Pons (tissue), 1 donor: ENCODE data around the gene CFAP99.
A peak's percentile ranks its signal among the peaks of the same experiment; 100 is the strongest.
"Not testable (repeated sequence)": the region's sequence is repeated elsewhere in the genome, so short reads cannot be mapped to it uniquely, and the experiment has no call there.

Experiments
- DNase-seq: peaks from one replicate; pipeline ENCODE4 v3.0.0-alpha.2; 2016; ENCODE audit warnings: low spot score

The CFAP99 gene

DNA sequence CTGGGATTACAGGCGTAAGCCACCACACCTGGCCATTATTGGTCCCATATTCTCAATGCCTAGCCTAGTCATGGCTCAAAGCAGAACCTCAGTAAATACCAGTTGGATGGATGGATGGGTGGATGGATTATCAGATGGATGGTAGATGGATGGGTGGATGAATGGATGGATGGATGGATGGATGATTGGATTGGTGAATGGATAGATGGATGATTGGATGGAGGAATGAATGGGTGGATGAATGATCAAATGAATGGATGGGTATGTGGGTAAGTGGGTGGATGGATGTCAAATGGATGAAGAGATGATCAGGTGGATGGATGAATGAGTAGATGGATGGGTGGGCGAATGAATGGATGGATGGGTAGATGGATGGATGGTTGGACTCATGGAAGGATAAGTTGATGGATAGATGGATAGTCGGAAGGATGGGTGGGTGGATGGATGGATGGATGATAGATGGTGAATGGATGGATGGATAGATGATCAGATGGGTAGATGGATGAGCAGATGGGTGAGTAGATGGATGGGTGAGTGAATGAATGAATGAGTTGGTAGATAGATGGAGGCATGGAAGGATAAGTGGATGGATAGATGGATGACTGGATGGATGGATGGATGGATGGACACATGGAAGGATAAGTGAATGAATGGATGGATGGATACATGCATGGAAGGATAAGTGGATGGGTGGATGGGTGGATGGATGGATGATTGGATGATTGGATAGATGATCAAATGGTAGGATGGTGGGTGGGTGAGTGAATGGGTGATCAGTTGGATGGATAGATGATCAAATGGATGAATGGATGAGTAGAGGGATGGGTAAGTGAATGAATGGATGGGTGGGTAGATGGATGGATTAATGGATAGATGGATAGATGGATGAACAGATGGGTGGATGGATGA, 28.2 kb downstream of the CFAP99 start:
- DNase-seq: no peak

DNA sequence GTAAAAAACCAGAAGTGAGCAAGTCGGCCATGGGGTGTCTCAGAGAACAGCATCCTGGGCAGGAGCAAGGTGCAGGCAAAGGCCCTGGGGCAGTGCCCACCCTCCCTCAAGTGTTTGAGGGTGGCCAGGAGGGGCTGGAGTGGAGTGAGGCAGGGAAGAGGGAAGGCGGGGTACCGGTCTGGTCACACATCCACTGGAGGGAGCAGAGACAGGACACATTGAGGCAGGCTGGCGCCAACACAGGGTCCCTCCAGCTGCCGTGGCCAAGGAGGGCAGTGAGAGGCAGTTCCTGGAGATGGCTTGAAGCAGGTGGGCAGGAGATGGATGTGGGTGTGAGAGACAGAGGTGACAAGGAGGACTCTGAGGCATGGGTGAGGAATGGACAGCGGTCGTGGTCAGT, 29.8 kb downstream of the CFAP99 start:
- DNase-seq: no peak

DNA sequence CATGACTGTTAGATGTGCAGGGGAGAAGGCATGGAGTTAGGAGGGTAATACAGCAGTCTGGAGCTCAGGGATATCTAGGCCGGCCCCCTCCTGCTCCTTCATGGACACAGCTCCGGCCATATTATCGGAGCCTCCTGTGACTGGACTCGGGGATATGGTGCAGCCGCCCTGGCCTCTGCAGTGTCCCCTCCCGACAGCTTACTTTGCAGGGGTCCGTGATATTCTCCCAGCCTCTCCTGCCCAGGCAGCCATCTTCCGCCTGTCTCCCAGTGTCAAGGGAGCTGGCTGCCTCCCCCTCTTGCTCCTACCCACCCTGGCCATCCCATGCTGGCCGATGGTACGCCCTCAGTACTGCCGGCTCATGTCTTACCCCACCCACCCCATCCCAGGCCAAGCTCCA, 30.3 kb downstream of the CFAP99 start:
- no peak for DNase-seq

DNA sequence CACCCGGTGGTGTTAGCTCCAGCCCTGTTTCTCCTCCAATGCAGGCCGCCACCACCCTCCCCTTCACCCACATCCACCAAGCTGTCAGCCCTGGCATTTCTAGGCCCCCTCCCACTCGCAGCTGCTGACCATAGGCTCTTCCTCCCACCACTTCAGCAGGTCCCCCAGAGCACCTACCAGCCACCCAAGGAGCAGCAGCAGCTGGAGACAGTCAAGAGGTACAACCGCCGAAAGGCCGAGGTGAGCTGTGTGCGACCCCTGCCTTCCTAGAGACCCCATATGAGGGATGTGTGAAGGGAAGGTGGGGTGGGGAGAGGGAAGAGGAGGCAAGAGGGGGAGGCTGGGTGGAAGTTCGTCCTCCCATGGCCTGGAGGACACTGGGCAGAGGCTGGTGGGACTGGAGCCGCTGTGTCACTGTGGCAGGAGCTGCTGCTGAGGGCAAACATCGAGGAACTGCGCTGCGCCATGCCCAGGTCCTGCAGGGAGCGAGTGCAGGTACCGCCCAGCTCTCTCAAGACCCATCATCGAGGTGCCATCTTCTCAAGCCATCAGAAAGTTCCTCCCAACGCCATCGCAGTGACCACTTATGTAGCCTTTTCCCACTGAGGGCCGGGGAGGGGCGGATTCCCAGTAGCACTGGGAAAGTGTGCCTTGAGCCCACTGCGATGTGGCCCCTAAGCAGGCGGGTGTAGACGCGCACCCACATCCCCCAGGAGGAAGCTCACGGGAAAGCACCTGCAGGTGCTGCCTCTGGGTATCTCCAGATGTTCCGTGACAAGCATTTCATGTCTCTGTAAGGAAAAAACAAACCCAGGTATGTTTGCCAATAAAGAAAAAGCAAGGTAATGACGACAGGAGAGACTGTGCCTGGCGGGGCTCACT, 31.0 kb downstream of the CFAP99 start:
- no peak for DNase-seq

DNA sequence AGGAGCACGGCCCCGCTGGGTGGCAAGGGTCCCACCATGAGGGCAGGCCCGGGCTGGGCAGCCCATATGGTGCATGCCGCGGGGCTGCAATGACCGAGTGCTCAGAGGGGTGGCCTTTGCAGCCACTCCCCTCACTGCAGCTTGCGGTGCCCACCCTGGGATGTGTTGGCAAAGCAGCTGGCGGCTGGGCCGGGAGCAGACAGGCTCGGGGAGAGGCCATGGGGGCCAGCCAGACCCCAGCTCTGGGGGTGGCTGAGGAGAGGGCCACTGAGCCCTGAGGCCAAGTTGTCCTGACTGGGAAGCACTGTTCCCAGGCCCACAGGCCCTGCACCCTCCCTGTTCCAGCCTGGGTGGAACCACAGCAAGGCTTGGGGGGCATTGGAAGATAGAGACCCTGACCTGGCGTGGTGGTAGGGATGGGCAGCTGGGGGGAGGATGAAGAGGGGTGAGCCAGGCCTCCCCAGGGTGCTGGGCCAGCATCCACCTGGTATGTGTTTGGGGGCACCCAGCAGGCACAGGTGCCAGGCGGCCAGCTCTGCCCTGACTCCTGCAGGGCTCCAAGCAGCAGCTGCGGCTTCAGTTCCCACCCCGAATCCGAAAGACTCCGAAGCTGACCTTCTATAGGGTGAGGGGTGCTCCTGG, 31.8 kb downstream of the CFAP99 start:
- DNase-seq: no peak

DNA sequence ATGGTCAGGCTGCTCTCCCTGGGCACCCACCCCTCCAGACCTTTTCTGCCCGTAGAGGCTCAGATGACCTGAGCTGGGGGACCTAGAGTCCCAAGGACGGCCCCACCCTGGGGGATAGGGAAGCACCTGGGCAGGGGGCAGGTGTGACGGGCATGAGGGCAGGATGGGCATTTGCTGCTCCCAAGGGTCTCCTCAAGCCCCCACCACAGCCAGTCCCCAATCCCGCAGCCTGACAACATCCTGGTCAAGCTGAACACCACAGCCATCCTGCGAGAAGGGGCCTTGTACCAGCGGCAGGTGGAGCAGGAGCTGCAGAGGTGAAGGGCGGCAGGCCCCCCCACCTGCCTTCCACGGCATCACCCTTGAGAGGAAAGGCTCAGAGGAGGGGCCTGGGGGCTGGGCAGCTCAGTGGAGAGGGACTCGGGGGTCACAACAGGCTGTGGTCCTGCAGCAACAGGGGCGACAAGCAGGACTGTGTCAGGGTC, 32.3 kb downstream of the CFAP99 start:
- no peak for DNase-seq

DNA sequence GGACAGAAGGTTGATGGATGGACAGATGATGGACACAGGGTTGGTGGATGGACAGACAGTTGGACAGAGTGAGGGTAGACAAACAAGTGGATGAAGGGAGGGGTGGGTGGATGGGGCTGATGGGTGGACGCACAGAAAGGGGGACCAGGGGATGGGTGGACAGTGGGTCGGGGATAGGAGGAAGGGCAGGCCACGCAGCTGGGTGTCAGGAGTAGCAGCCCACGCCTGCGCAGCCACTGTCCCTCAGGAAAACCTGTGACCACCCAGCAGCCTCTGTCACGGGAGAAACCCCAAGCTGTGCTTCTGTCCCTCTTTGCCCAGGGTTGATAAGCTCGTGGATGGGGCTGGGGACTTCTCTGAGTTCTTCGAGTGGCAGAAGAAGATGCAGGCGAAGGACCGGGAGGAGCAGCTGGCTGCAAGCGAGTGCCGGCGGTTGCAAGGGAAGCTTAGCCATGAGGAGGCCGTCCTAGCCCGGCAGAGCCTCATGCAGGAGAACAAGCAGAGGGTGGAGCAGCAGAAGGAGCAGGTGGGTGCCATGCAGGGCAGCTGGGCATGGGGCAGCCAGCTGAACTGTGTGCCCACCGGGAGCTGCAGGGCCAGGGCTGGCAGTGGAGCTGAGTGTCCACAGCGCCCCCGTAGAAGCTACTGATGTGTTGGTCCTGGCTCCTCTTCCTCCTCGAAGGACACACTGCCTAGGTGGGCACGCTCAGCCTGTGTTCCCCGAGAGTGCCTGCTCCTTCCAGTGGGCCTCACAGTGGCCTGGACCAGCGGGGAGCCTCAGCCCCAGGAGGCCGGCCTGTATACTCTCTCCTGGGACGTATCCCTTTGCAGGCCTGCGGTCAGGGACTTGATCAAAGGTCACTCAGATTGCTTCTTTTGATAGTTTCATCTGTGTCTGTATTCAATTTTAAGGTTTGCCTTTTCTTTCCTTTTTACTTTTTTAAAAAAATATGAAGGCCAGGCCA, 33.3 kb downstream of the CFAP99 start:
- no peak for DNase-seq

DNA sequence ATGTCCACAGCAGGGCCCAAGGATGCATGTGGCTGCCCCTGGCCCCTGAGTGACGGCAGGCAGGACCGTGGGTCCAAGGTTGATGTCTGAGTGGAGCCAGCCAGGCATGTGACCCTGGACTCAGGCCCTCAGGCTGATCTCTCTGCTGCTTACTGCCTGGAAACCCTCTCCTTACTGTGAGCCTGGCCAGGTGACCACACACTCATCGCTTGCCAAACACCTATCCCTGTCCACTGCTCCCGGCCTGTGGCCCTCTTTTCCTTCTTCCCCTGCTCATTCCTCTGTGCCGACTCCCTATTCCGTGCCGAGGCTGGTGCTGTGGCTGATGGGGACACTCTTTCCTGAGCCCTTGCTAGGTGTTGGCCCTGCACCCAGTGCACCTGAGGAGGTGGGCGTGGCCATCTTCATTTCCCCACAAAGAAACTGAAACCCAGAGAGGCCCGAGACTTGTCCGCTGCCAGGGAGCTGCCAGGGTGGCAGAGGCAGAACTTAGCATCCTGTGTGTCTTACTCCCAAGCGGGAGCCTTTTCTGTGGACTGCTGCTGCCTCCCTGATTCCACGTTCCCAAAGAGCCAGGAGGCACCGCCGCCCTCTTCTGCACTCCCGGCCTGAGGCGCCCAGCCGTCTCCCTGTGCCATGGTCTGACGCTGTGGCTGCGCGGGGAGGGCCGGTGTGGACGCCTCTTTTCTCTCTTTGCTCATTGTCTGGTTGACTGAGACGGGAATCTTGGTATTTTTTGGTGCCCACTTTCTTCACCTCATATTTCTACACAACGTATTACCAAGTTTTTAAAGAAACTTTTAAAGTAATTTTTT, 38.9 kb downstream of the CFAP99 start:
- no peak for DNase-seq

DNA sequence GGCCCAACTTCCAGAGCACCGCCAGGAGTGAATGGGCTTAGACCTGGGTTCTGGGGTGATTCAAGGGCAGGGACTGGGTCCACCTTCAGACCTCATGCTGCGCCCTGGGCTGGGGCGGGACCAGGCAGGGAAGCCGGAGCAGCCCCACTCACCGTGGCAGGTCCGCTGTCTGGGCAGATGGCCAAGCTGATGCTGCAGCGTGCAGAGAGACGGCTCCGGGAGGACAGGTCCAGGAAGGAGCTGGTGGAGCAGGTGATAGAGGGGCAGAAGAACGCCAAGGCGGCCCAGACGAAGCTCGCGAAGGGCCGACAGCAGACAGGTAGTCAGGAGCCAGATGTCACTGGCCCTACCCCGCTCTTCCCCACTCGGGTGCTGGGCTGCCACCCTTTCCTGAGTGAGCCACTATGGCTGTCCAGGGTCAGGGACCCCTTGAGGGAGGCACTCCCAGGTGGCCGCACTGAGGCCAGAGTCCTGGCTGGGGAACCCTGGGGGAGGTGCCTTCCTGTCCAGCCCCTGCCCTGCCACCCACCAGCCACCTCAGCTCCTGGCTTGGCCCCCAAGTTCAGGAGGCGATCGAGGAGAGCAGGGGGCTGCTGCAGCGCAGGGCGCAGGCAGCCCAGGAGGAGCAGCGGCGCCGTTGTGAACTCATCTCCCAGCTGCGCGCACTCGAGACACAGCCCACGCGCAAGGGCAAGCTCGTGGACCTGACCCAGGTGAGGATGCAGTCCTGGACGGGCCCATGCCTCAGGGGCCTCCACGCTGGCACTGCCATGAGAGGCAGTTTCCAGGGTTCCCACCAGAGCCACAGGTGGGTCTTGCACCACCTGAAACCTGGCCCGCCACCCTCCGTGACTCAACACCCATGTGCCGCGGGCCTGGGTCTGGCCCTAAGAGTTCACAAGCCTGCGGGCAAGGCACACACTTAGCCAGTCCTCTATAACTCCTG, 40.1 kb downstream of the CFAP99 start:
- no peak for DNase-seq

DNA sequence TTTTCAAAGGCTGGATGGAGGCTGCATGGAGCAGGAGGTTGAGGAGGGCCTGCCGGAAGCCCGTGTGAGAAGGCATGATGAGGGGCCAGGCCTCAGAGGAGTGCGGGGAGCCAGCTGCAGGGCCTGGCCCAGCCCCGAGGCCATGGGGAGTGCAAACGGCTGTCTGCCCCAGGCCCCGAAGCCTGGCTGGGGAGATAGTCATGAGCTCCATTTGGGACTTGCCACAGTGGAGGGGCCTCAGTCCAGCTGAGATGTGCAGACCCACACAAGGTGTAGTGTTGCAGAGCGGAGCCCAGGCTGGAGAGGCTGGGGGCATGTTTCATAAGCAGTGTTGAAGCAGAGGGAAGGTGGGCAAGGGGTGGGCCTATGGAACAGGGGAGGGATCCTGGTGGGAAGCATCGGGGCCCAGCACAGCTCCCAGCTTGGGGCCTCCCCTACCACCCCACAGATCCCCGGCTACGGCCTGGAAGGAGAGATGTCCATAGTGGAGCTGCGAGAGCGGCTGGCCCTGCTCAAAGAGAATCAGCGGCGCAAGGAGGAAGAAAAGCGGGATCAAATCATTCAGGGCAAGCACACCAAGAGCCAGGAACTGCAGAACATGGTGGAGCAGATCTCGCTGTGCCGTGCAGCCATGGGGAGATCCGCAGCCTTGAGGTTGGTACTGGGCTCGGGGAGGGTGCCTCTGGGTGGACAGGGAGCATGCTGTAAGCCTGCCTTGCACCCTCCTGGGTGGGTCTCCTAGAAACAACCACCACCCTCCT, 41.0 kb downstream of the CFAP99 start:
- DNase-seq: no peak

DNA sequence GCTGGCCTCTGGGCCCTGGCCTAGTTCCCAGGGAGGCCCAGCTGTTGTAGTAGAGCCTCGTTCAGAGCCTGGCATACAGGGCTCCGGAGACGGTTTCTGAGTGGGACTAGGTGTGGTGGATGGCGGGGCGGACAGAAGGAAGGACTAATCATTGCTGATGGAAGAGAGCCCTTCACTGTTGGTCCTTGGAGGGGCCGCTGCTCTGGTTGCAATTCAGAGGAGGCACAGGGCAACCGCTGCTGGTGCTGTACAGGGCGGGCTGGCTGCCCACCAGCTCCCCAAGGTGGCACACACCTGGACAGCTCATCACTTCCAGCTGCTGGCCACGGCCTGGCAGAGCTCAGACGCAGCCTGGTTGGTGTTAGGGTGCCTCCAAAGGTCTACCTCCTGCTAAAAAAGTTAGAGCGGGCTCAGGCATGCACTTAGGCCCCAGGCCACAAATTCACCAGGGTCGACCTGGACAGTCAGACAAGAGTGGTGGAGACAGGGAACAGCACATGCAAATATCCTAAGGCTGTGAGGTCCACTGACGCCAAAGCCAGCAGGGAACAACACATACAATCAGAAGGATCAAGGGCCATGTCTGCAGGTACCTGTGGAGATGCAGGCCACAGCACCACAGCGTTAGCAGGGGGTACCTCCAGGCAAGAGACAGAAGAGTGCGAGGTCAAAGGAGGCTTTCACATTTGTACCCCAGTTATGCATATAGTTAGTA, 42.6 kb downstream of the CFAP99 start:
- no peak for DNase-seq

DNA sequence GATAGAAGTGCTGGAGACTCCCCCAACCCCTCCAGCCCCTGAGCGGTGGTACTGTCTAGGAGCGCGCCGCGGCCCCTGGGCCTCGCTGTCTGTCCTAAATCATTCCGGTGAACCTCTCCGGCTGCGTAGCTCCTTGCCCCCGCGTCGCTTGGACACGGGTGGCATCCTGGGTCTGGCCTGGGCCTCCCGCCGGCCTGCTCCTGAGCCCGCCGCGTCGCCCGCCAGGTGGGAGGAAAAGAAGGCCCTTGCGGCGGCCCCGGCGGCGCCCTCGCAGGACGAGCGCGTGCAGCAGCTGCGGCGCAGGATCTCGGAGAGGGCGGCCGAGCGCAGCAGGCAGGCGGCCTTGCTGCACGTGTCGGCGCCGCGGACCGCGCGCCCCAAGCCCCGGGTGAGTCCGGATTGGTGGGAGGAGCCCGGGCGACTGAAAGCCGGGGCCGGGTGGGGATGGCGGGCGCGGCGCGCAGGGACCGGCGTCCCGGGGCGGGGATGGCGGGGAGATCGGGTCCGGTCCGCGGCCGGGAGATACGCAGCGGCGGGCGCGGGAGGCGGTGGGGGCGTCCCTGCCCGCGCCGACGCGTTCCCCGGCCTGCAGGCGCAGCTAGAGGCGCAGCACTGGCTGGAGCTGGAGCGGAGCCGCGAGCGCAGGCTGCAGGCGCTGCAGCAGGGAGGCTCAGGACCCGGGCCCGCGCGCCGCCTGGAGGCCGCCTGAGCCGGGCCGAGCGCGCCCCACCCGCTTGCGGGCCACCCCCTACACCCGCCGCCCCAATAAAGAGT, 43.6 kb downstream of the CFAP99 start:
- peak; percentile 52 for DNase-seq

DNA sequence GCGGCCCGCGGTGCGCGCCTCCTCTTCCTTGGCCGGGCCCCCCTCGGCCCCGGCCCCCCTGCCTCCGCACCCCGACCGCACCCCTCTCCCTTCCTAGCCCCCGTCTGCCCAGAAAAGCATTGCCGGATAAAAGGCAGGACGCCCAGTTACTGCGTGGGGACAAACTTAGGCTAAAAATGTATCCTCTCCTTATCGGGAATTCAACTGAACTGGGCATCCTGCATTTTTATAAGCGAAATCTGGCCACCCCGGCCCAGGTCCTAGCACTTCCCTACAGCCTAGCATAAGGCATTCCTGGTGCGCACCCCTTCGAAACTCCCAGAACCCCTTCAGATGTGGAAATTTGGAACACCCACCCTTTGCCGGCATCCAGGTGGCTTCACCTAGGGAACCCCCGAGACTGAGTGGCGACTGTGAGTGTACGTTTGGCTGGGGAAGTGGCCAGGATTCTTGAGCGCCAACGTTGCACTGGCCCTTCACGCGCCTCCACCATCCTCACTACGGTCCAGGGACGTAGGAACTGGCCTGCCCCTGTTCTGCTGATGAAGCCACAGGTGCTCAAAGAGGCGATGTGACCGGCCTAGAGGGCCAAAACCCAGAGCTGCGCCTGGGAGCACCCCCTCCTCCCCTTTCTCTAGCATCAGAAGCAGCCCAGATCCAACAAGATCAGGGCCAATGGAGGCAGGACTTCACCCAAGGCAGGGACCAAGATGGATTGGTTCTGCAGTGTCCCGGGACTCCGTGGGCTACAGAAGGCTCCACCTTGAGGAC, 44.4 kb downstream of the CFAP99 start:
- no peak for DNase-seq

DNA sequence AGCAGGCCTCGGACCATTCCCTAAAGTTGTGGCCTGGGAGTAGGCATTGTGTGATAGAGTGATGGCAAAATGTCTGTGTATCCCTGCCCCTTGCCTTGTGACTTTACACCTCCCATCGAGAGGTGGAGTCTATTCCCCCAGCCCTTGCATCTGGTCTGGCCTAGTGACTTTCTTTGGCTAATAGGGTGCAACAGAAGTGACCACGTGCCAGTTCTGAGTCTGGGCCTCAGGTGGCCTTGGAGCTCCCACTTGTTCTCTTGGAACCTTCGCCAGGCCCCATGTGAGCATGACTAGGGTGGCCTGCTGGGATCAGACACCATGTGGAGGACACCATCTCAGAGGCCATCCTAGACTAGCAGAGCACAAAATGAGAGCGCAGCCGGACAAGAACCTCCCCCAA, 46.3 kb downstream of the CFAP99 start:
- DNase-seq: no peak

DNA sequence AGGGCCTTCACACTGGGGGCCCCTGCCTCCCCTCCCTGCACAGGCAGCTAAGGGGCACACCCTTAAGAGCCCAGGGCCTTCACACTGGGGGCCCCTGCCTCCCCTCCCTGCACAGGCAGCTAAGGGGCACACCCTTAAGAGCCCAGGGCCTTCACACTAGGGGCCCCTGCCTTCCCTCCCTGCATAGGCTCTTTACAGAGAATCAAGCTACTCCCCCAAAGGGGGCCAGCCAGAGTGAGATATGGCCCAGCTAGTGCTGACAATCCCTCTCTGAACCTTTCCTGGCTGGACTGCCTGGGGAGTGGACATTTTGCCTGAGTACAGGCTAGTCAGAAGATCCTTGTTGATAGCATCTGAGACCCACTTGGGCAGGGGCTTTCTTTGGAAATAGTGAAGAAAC, 46.8 kb downstream of the CFAP99 start:
- DNase-seq: not testable (repeated sequence)
